HG03025 (cell line): ENCODE data around the gene CFHR1.
"Not testable (repeated sequence)": the region's sequence is repeated elsewhere in the genome, so short reads cannot be mapped to it uniquely, and the experiment has no call there.

ENCODE experiments used
- ATAC-seq: cut with Tn5 transposase; IDR thresholded peaks from one replicate; pipeline ENCODE4 v1.9.1; 2021; ENCODE audit warnings: mild to moderate bottlenecking, moderate library complexity; ENCODE audit not compliant: unreplicated experiment, low FRiP score

Gene CFHR1

DNA sequence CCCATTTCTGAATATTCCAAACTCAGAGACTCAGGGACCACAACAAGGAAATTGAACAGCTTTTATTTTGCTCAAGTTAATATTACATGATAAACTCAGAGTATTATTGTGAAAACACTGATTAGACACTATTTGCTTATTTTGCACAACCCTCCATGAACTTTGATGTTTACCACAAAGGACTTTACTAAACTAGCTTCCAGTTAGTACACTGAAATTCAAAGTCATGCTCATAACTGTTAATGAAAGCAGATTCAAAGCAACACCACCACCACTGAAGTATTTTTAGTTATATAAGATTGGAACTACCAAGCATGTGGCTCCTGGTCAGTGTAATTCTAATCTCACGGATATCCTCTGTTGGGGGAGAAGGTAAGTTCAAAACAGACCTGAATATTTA is at the start of gene CFHR1:
Gene CFHR1 (plus strand): TSS at position 201 of the 400 bp plus-strand sequence. CDS start 114 bp downstream, at position 315.
- not testable (repeated sequence) for ATAC-seq

GRCh38 chr1:196769823-196770222 is 49.7 kb upstream of the CFHR1 start:
- ATAC-seq: not testable (repeated sequence)

GRCh38 chr1:196773713-196774112 is 45.8 kb upstream of the CFHR1 start:
- ATAC-seq: no peak

- ATAC-seq: no peak
Observed at GRCh38 chr1:196774175-196774574, 45.4 kb upstream of the CFHR1 start.

DNA sequence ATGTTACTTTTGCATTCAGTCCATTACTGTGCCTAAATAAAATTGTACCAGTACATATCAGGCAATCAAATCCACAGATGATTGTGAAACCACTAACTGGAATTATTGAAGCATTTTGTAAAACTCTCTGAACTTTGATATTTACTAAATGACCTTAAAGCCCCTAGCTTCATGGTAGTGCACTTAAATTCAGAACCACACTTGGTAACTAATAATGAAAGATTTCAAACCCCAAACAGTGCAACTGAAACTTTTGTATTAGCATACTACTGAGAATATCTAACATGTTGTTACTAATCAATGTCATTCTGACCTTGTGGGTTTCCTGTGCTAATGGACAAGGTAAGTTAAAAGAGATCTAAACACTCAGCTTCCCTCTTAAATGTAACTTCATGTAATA is 44.9 kb upstream of the CFHR1 start, which contains the start of gene CFHR3:
Gene CFHR3 (plus strand): TSS at position 238 of the 400 bp plus-strand sequence. CDS start 47 bp downstream, at position 285.
- ATAC-seq: no peak

- ATAC-seq: no peak
Observed at GRCh38 chr1:196777603-196778002, 41.9 kb upstream of the CFHR1 start.

- ATAC-seq: no peak
Observed at GRCh38 chr1:196779093-196779492, 40.4 kb upstream of the CFHR1 start.

DNA sequence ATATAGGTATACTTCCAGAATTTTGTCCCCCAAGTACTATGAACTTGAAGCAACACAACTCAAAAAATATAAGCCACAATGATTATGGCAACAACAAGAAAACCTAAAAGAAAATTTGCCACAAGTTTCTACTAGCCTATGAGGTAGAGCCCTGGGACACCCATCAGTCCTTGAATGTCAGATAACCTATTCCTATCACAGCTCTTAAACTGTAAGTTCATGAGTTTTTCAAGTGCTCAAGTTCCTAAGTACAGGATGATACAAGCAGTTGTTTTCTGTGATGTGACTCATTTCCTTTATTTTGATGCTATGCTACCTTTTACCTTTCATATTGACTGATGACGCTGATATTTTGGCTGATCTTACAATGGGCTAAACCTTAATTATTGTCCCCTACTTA is 28.3 kb upstream of the CFHR1 start:
- not testable (repeated sequence) for ATAC-seq

DNA sequence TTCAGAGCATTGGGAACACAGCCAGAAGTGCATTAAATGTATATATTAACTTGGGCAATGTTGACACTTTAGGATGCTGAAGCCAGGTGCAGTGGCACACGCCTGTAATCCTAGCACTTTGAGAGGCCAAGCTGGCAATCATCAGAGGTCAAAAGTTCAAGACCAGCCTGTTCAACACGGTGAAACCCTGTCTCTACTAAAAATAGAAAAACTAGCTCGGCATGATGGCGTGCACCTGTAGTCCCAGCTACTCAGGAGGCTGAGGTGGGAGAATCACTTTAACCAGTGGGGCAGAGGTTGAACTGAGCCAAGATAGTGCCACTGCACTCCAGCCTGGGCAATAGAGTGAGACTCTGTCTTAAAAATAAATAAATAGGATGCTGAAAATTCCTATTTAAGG is 25.4 kb upstream of the CFHR1 start:
- ATAC-seq: not testable (repeated sequence)

DNA sequence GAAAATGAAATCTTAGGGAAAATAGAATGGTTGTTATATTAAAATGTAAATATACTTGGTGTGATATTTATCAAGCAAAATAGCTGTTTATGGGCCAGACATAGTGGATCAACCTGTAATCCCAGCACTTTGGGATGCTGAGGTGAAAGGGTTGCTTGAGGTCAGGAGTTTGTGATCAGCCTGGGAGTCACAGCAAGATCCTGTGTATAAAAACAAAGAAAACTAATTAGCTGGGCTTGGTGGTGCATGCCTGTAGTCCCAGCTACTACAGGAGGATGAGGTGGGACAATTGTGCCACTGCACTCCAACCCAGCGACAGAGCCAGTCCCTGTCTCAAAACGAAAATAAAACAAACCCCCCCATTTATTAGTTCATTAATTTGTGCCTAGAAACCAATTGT is 21.6 kb upstream of the CFHR1 start:
- ATAC-seq: no peak

DNA sequence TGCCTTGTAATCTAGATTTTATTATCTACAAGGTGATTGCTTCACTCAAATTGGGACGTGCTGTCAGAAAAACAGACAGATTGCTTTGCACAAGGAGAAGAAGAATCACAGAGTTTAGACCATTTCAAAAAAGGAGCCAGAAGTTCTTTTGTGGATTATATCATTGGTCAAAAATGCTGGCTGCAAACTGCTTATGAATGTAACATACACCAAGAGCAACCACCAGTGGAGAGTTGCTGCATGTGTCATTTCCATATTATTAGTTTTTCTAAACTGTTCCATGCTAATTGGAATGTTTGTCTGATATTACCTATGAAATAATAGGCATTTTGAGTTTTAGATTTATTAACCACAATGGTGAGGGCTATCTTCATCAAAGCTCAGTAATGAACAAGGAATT is 17.6 kb upstream of the CFHR1 start:
- not testable (repeated sequence) for ATAC-seq

DNA sequence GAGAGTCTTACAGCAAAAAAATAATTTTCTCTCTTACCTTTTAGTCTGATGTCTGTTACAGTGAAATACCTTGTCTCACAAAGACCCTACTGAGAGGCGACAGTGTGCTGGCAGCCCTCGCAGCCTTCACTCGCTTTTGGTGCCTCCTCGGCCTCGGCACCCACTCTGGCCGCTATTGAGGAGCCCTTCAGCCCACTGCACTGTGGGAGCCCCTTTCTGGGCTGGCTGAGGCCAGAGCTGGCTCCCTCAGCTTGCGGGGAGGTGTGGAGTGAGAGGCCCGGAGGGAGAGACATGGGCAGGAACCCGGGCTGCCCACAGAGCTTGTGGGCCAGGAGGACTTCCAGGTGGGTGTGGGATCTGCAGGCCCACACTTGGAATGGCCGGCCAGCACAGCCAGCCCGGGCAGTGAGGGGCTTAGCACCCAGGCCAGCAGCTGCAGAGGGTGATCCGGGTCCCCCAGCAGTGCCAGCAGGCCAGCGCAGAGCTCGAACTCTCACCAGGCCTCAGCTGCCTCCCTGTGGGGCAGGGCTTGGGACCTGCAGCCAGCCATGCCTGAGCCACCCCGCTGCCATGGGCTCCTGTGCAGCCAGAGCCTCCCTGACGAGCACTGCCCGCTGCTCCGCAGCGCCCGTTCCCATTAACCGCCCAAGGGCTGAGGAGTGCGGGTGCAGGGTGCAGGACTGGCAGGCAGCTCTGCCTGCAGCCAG is 10.8 kb upstream of the CFHR1 start:
- ATAC-seq: no peak

- not testable (repeated sequence) for ATAC-seq
Observed at GRCh38 chr1:196817442-196817841, 2.1 kb upstream of the CFHR1 start.

DNA sequence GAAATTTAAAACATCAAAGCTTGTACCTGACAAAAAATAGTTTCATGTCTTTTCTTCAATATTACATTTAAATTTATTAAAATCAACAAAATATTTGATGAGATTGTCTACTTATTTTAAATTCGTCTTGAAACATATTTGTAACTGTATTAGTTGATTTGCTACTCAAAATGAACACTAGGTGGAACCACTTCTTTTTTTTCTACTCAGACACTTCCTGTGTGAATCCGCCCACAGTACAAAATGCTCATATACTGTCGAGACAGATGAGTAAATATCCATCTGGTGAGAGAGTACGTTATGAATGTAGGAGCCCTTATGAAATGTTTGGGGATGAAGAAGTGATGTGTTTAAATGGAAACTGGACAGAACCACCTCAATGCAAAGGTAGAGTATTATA is 8.3 kb downstream of the CFHR1 start:
- not testable (repeated sequence) for ATAC-seq

- ATAC-seq: not testable (repeated sequence)
Observed at GRCh38 chr1:196849613-196850492, 30.3 kb downstream of the CFHR1 start.

GRCh38 chr1:196856053-196856452 is 36.5 kb downstream of the CFHR1 start:
- ATAC-seq: no peak

DNA sequence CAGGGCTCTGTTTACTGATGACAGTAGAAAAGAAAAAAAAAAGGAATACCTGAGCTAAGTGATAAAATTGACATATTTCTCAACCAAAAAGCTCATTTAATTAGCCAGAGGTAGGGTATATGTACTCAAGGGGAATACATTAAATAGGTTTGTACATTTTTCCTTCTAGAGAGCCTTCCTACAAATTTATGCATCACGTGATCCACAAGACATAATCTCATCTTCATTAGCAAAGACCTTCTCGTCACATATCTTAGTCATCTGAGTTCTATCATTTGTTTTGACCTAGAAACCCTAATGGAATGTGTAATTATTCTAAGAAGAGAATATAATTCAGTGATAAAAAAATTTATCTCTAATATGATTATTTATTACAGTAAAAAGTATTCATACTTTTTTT is 37.7 kb downstream of the CFHR1 start:
- ATAC-seq: no peak

DNA sequence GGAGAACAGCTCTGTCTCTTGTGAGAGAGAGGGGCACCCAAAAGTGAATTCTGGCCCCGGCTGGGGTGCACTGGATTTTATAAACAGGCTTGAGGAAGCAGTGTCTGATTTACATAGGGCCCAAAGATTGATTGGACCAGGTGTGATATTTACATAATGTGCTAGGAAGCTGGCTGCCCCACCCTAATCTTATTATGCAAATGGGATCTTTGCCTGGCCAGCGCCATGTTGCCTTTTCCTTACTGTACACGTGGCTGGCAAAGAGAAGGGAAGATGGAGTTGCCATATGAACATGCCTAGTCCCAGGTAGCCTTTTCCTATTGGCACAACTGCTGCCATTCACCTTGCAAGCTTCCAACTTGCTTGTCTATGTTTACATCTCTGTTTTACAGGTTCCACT is 39.3 kb downstream of the CFHR1 start:
- no peak for ATAC-seq

GRCh38 chr1:196860323-196860884 is 40.9 kb downstream of the CFHR1 start:
- ATAC-seq: no peak

DNA sequence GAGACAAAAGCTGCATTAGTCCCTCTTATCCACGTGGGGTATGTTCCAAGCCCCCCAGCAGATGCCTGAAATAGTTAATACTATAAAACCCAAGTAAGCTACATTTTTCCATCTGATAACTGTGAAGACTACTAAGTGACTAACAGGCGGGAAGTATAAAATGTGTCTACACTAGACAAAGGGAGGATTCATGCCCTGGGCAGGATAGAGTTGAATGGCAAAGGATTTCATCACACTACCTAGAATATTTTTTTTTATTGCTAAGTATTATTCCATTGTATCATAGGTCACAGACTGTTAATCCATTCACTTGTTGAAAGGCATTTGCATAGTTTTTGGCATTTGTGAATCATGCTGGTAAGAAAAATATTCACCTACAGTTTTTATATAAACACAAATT is 41.9 kb downstream of the CFHR1 start:
- ATAC-seq: no peak

- ATAC-seq: no peak
Observed at GRCh38 chr1:196866974-196867373, 47.4 kb downstream of the CFHR1 start.
